Transverse colon (tissue), 4 donors: ENCODE data around the gene FTCDNL1. TPM values are rescaled to one million over a fixed set of nuclear protein-coding genes. Genes with fewer than 3 reads are reported as not detected.

Experiments used
- DNase-seq: peaks from one replicate; pipeline ENCODE4 v3.0.0-alpha.2; 2019
- H3K27ac ChIP-seq, 4 donors: fragments of 200-600 bp; sonication (generic); 2 replicates each; pipeline ENCODE4 v1.5.1; 2016 to 2018; ENCODE audit warnings: inconsistent platforms in 4 of 4
- H3K27me3 ChIP-seq: fragments of 200-600 bp; sonication (generic); 2 replicates; pipeline ENCODE4 v1.5.1; 2017; ENCODE audit warnings: inconsistent platforms
- H3K36me3 ChIP-seq, 4 donors: fragments of 200-600 bp; sonication (generic); 2 replicates each; pipeline ENCODE4 v1.5.1; 2017 to 2019; ENCODE audit warnings: inconsistent platforms in 4 of 4
- H3K4me1 ChIP-seq, 4 donors: fragments of 200-600 bp; sonication (generic); 2 replicates each; pipeline ENCODE4 v1.5.1; 2017 to 2020; ENCODE audit warnings: inconsistent platforms in 4 of 4
- H3K4me3 ChIP-seq, 4 donors: fragments of 200-600 bp; sonication (generic); 1 replicate in 1 of 4; 2 replicates in 3 of 4; pipeline versions ENCODE4 v1.5.1 to v1.6.1; 2017 to 2019; ENCODE audit warnings: inconsistent platforms in 4 of 4
- H3K9me3 ChIP-seq, 2 donors: fragments of 200-600 bp; sonication (generic); 2 replicates each; pipeline ENCODE4 v1.5.1; 2017 to 2019; ENCODE audit warnings: inconsistent platforms in 2 of 2
- CTCF ChIP-seq, 5 experiments: fragments of 200-600 bp in 3 of 5; fragments of 450-650 bp in 2 of 5; sonication (generic) in 3 of 5; IDR thresholded peaks; 1 replicate in 2 of 5; 2 replicates in 3 of 5; pipeline ENCODE4 v1.5.1; 2016 to 2017; ENCODE audit warnings: antibody characterized with exemption in 5 of 5, inconsistent platforms in 3 of 5, mild to moderate bottlenecking in 2 of 5, moderate library complexity in 1 of 5
- EP300 ChIP-seq: sonication (generic); formaldehyde crosslinking; IDR thresholded peaks from one replicate; pipeline ENCODE4 v1.6.1; 2017; ENCODE audit warnings: antibody characterized with exemption, low read depth
- POLR2A ChIP-seq: fragments of 450-650 bp; IDR thresholded peaks from one replicate; pipeline ENCODE4 v1.6.1; 2016; ENCODE audit warnings: antibody characterized with exemption, mild to moderate bottlenecking, moderate library complexity
- POLR2AphosphoS5 ChIP-seq, 3 donors: sonication (generic); formaldehyde crosslinking; IDR thresholded peaks; one replicate each; pipeline ENCODE4 v1.6.1; 2016; ENCODE audit warnings: antibody characterized with exemption in 3 of 3
- WGBS, 2 donors: methylation state at CpG; one replicate each; pipeline ENCODE4 v1.1.5; 2018; ENCODE audit warnings: low coverage in 1 of 2; 5-methylcytosine and 5-hydroxymethylcytosine counted together
- in situ Hi-C, 4 donors: fragments of 200-750 bp; cut with MboI; loops; one replicate each; pipeline versions ENCODE4 v1.15.0 to v1.15.1; 2017; ENCODE audit warnings: low sequenced_read_pairs in 3 of 4, low pct_ligation_motif_present in 1 of 4, low pct_unique_long_range_greater_than_20kb in 1 of 4
- intact Hi-C: fragments of 100-400 bp; cut with DNase I; formaldehyde crosslinking; loops from one replicate; pipeline ENCODE4 v1.15.1; 2023; ENCODE audit warnings: low total_unique reads
- total RNA-seq, 4 donors: library from RNA; depleted of rRNA; stranded (reverse); fragments of >200 nt; gene quantifications; one replicate each; pipeline ENCODE4 v1.1.0, GENCODE V29; 2016

Gene FTCDNL1
- total RNA-seq, 4 donors from 2014 or later, result 1.8 to 2.7 TPM; not detected in 2

- intact Hi-C loops (no loop called here), in situ Hi-C loops (no loop called here)
- Histone ChIP-seq H3K4me1 (peaks cover 0 to 8% (median 0%) of the 10 kb centered on the region in 4 donors), H3K27me3 (no peaks in the 10 kb centered on the region), H3K4me3 (no peak overlapping the region), H3K9me3 (no peaks in the 10 kb centered on the region), H3K36me3 (no peaks in the 10 kb centered on the region), H3K27ac (no peak overlapping the region)
- 61 to 63% methylated on average over 3 of the region's 3 CpGs for WGBS, 2 donors
- peak; percentile 26 for DNase-seq
- TF ChIP-seq EP300, result no peak
- no peak for TF ChIP-seq POLR2AphosphoS5 (IDR thresholded peaks at IDR 0.05)
- no peak for TF ChIP-seq POLR2A
- TF ChIP-seq CTCF (IDR thresholded peaks at IDR 0.05), result no peak
Measured at GRCh38 chr2:199757233-199757870, 93.6 kb downstream of the FTCDNL1 start.

- no peak overlapping the region for H3K4me3 ChIP-seq
- H3K9me3 ChIP-seq, result no peaks in the 10 kb centered on the region
- H3K27me3 ChIP-seq, result no peaks in the 10 kb centered on the region
- in situ Hi-C loops (no loop called here), intact Hi-C loops (no loop called here)
- H3K27ac ChIP-seq, result no peak overlapping the region
- peaks cover 0 to 8% (median 0%) of the 10 kb centered on the region in 4 donors for H3K4me1 ChIP-seq
- TF ChIP-seq POLR2AphosphoS5 (IDR thresholded peaks at IDR 0.05) (no peak), EP300 (no peak), CTCF (IDR thresholded peaks at IDR 0.05) (no peak), POLR2A (no peak)
- 50 to 57% methylated on average over 1 of the region's 1 CpG for WGBS, 2 donors
- DNase-seq, result no peak
- H3K36me3 ChIP-seq, result no peaks in the 10 kb centered on the region
Measured at GRCh38 chr2:199756743-199757142, 94.2 kb downstream of the FTCDNL1 start.

GRCh38 chr2:199756211-199756610, 94.8 kb downstream of the FTCDNL1 start:
- WGBS, 2 donors, result 73 to 79% methylated on average over 3 of the region's 3 CpGs
- peaks cover 0 to 8% (median 0%) of the 10 kb centered on the region in 4 donors for H3K4me1 ChIP-seq

GRCh38 chr2:199754766-199755165, 96.2 kb downstream of the FTCDNL1 start:
- no peak for TF ChIP-seq CTCF (IDR thresholded peaks at IDR 0.05)
- no peak for TF ChIP-seq POLR2AphosphoS5 (IDR thresholded peaks at IDR 0.05)
- no peak for TF ChIP-seq POLR2A
- TF ChIP-seq EP300, result no peak
- in situ Hi-C loops, result no loop called here
- peaks cover 0 to 8% (median 0%) of the 10 kb centered on the region in 4 donors for H3K4me1 ChIP-seq
- DNase-seq, result no peak
- H3K36me3 ChIP-seq, result no peaks in the 10 kb centered on the region
- no peak overlapping the region for H3K27ac ChIP-seq
- no peak overlapping the region for H3K4me3 ChIP-seq
- 93 to 95% methylated on average over 3 of the region's 3 CpGs for WGBS, 2 donors
- no peaks in the 10 kb centered on the region for H3K27me3 ChIP-seq
- H3K9me3 ChIP-seq, result no peaks in the 10 kb centered on the region
- intact Hi-C loops, result no loop called here

More at GRCh38 chr2:199756211-199756610, 94.8 kb downstream of the FTCDNL1 start:
- intact Hi-C loops (no loop called here), in situ Hi-C loops (no loop called here)
- no peaks in the 10 kb centered on the region for H3K9me3 ChIP-seq
- H3K4me3 ChIP-seq, result no peak overlapping the region
- no peaks in the 10 kb centered on the region for H3K36me3 ChIP-seq
- DNase-seq, result no peak
- TF ChIP-seq POLR2A (no peak), POLR2AphosphoS5 (IDR thresholded peaks at IDR 0.05) (no peak), CTCF (IDR thresholded peaks at IDR 0.05) (no peak), EP300 (no peak)
- no peak overlapping the region for H3K27ac ChIP-seq
- H3K27me3 ChIP-seq, result no peaks in the 10 kb centered on the region
